C4-2B (cell line): ENCODE results near the gene LPCAT2.

Source experiments
- ZFX ChIP-seq: fragments of 450-650 bp; IDR thresholded peaks from 2 replicates; pipeline ENCODE4 v1.6.1; 2017
- TF ChIP-seq, protein P1 (sequence below): fragments of 450-650 bp; conservative IDR thresholded peaks from 2 replicates; pipeline ENCODE4 v1.5.1; 2017; ENCODE audit warnings: mild to moderate bottlenecking

DNA sequence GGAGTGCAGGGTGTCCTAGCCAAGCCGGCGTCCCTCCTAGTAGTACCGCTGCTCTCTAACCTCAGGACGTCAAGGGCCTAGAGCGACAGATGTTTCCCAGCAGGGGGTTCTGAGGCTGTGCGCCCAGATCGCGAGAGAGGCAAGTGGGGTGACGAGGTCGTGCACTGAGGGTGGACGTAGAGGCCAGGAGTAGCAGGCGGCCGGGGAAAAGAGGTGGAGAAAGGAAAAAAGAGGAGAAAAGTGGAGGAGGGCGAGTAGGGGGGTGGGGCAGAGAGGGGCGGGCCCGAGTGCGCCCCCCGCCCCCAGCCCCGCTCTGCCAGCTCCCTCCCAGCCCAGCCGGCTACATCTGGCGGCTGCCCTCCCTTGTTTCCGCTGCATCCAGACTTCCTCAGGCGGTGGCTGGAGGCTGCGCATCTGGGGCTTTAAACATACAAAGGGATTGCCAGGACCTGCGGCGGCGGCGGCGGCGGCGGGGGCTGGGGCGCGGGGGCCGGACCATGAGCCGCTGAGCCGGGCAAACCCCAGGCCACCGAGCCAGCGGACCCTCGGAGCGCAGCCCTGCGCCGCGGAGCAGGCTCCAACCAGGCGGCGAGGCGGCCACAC lies 29.9 kb upstream of the LPCAT2 start, which contains the start of gene MMP2:
- TF ChIP-seq, protein P1, sequence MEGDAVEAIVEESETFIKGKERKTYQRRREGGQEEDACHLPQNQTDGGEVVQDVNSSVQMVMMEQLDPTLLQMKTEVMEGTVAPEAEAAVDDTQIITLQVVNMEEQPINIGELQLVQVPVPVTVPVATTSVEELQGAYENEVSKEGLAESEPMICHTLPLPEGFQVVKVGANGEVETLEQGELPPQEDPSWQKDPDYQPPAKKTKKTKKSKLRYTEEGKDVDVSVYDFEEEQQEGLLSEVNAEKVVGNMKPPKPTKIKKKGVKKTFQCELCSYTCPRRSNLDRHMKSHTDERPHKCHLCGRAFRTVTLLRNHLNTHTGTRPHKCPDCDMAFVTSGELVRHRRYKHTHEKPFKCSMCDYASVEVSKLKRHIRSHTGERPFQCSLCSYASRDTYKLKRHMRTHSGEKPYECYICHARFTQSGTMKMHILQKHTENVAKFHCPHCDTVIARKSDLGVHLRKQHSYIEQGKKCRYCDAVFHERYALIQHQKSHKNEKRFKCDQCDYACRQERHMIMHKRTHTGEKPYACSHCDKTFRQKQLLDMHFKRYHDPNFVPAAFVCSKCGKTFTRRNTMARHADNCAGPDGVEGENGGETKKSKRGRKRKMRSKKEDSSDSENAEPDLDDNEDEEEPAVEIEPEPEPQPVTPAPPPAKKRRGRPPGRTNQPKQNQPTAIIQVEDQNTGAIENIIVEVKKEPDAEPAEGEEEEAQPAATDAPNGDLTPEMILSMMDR, result no peak
- no peak for TF ChIP-seq ZFX
